ENCODE measurements around the gene EP400. TPM values are rescaled to one million over a fixed set of nuclear protein-coding genes. Genes with fewer than 3 reads are reported as not detected.

EP400 gene
- total RNA-seq, 4 donors from 2014 or later, result 12.6 to 28.0 (median 22.8) TPM

DNA sequence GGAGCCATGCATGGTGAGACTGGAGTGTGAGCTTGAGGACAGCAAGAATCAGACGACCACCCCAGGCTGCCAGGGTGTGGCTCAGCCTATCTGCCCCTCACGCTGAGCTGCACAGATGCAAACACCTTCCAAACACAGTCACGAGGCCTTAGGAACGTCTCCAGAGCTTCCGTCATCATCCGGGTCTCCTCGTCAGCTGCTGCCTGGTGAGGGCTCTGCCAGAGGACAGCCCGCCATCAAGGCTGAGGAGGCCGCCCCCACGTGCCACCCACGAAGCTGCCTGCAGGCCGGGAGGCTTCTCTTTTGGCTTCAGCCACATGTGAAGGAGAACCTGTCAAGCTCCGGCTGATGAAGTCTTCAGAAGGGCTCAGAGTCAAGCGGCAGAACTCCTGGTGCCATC lies 180.9 kb downstream of the EP400 start:
- TF ChIP-seq POLR2A (IDR thresholded peaks at IDR 0.05), result no peak
- TF ChIP-seq EP300 (IDR thresholded peaks at IDR 0.05), result no peak
- TF ChIP-seq, protein P1, sequence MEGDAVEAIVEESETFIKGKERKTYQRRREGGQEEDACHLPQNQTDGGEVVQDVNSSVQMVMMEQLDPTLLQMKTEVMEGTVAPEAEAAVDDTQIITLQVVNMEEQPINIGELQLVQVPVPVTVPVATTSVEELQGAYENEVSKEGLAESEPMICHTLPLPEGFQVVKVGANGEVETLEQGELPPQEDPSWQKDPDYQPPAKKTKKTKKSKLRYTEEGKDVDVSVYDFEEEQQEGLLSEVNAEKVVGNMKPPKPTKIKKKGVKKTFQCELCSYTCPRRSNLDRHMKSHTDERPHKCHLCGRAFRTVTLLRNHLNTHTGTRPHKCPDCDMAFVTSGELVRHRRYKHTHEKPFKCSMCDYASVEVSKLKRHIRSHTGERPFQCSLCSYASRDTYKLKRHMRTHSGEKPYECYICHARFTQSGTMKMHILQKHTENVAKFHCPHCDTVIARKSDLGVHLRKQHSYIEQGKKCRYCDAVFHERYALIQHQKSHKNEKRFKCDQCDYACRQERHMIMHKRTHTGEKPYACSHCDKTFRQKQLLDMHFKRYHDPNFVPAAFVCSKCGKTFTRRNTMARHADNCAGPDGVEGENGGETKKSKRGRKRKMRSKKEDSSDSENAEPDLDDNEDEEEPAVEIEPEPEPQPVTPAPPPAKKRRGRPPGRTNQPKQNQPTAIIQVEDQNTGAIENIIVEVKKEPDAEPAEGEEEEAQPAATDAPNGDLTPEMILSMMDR (IDR thresholded peaks at IDR 0.05), result no peak
- TF ChIP-seq POLR2AphosphoS5 (IDR thresholded peaks at IDR 0.05), result no peak
- Histone ChIP-seq H3K27me3 (no peaks in the 10 kb centered on the region), H3K4me3 (no peak overlapping the region), H3K9me3 (peaks cover 0 to 9% (median 0%) of the 10 kb centered on the region in 3 donors), H3K27ac (no peak overlapping the region), H3K36me3 (peaks cover 0 to 41% of the 10 kb centered on the region in 2 donors), H3K4me1 (no peaks in the 10 kb centered on the region)
- WGBS, 2 donors (ENCODE audit: low coverage in 1 of 2), result 67% methylated on average over 2 of the region's 14 CpGs; no CpG with 5 or more reads in 1 of the 2 donors
- no peak for ATAC-seq

Small RNA genes within 50 kb of the gene (small RNA-seq; reads per million reads assigned to genes)
- gene AC131009.3, result 0 reads per million in 4 donors
- gene AC137590.2, result 0 reads per million in 4 donors
- 3.0 to 8.7 (median 5.3) reads per million in 4 donors for gene SNORA49

Other genes with a start within 250 kb of the EP400 start
- 10 to 100 TPM; 22.4 to 50.4 (median 32.5) TPM for gene SFSWAP, start 238.9 kb upstream of the EP400 start, total RNA-seq
- 1 to 10 TPM; 2.0 to 7.0 (median 4.5) TPM for gene MMP17, start 121.5 kb upstream of the EP400 start, total RNA-seq
- gene ULK1, start 55.3 kb upstream of the EP400 start, total RNA-seq, result 10 to 100 TPM; 10.0 to 34.2 (median 21.8) TPM
- gene PUS1, start 20.7 kb upstream of the EP400 start, total RNA-seq, result 10 to 100 TPM in 2 of 4 donors, 1 to 10 TPM in 2; 7.2 to 28.2 (median 13.1) TPM
- gene DDX51, start 194.4 kb downstream of the EP400 start, total RNA-seq, result 10 to 100 TPM in 3 of 4 donors, 1 to 10 TPM in 1; 4.8 to 14.7 (median 11.7) TPM
- gene NOC4L, start 194.5 kb downstream of the EP400 start, total RNA-seq, result 10 to 100 TPM in 2 of 4 donors, 1 to 10 TPM in 2; 7.5 to 13.4 (median 9.5) TPM

Measured in gastroesophageal sphincter (tissue), 4 donors.